ENCODE measurements around the gene CIRBP.
"Not testable (repeated sequence)": the region's sequence is repeated elsewhere in the genome, so short reads cannot be mapped to it uniquely, and the experiment has no call there.

Gene CIRBP

DNA sequence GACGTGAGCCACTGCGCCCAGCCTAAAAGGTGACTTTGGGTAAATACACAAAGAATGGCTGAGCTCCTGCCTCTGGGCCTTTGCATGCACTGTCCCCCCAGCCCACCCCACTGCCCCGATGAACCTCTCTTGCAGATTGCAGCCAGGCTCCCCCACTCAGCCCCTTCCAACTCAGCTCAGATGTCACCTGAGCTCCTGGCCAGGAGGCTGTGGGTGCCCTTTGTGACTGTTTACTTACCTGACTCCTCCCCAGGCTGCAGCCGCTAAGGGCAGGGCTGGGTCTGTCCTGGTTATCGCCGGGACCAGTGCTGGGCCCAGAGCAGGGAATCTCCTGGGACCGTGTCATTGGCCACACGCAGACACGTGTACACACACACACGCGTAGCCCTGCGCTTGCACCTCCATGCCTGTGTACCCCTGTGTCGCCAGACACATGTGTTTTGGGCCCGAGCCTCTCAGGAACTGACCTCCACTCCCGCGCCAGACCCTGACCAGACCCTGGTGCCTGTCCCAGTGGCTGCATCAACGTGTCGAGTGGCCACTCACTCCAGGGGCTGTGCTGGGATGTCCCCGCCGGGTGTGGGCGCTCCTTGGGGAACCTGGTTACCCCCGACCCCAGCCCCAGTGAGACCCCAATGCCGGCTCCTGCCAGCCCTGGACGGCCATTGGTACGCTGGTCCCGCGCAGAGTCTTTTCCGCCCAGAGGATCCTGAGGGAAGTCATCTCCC is 35.2 kb downstream of the CIRBP start:
- ChIA-PET POLR2A (no interaction called here), CTCF (interaction anchor here (2.3 kb wide), 1 partner anchor 11 kb away, joined by 12 read pairs; no protein-coding TSS in a partner anchor)
- DNase-seq (ENCODE audit: low read depth, low spot score), result no peak
- TF ChIP-seq, protein P1, sequence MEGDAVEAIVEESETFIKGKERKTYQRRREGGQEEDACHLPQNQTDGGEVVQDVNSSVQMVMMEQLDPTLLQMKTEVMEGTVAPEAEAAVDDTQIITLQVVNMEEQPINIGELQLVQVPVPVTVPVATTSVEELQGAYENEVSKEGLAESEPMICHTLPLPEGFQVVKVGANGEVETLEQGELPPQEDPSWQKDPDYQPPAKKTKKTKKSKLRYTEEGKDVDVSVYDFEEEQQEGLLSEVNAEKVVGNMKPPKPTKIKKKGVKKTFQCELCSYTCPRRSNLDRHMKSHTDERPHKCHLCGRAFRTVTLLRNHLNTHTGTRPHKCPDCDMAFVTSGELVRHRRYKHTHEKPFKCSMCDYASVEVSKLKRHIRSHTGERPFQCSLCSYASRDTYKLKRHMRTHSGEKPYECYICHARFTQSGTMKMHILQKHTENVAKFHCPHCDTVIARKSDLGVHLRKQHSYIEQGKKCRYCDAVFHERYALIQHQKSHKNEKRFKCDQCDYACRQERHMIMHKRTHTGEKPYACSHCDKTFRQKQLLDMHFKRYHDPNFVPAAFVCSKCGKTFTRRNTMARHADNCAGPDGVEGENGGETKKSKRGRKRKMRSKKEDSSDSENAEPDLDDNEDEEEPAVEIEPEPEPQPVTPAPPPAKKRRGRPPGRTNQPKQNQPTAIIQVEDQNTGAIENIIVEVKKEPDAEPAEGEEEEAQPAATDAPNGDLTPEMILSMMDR (IDR thresholded peaks at IDR 0.05; ENCODE audit: insufficient read depth, low read length, missing control alignments), result no peak
- H3K4me3 ChIP-seq (ENCODE audit: low read depth, low read length), result no peak overlapping the region

DNA sequence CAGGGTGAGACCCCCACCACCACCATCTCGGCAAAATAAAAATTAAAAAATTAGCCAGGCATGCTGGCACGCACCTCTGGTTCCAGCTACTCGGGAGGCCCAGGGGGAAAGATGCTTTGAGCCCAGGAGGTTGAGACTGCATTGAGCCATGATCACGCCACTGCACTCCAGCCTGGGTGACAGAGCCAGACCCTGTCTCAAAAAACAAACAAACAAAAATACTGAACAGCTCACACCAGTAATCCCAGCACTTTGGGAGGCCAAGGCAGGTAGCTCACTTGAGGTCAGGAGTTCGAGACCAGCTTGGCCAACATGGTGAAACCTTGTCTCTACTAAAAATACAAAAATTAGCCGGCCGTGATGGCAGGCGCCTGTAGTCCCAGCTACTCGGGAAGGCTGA is 36.2 kb downstream of the CIRBP start:
- CTCF ChIA-PET; H3K4me3 ChIP-seq (ENCODE audit: low read depth, low read length); POLR2A ChIA-PET; DNase-seq (ENCODE audit: low read depth, low spot score): not testable (repeated sequence)

DNA sequence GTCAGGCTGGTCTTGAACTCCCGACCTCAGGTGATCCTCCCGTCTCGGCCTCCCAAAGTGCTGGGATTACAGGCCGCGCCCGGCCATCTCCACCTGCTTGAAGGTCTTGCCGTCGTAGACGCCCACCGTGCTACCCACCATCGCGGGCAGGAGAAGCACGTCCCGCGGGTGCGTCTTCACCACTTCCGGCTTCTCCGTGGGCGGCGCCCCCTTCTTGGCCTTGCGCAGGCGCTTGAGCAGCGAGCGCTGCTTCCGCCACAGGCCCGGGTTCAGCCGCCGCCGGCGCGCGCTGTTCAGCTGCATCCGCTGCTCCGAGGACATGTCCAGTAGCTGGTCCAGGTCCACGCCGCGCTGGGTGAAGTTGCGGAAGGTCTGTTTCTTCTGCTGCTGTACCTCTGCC is 38.2 kb downstream of the CIRBP start:
- TF ChIP-seq, protein P1 (IDR thresholded peaks at IDR 0.05; ENCODE audit: insufficient read depth, low read length, missing control alignments), result no peak
- CTCF ChIA-PET, result no interaction called here
- no peak for DNase-seq (ENCODE audit: low read depth, low spot score)
- POLR2A ChIA-PET, result no interaction called here
- H3K4me3 ChIP-seq (ENCODE audit: low read depth, low read length), result no peak overlapping the region

DNA sequence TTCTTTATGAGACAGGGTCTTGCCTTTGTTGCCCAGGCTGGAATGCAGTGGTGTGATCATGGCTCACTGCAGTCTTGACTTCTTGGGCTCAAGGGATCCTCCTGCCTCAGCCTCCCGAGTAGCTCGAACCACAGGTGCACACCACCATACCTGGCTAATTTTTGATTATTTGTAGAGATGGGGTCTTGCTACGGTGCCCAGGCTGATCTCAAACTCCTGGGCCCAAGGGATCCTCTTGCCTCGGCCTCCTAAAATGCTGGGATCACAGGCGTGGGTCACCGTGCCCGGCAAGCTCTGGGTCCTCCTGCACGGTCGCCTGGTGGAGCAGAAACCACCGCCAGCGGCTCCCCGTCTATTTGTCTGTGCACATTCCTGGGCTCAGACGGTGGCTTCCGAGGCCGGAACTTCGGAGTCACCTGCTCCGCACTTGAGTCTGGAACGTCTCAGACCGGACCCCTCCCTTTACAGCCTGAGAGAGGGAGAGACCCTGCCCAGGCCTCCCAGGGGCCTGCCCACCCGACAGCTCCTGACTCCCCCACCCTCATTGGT is 38.7 kb downstream of the CIRBP start:
- no peak overlapping the region for H3K4me3 ChIP-seq (ENCODE audit: low read depth, low read length)
- CTCF ChIA-PET, result no interaction called here
- POLR2A ChIA-PET, result no interaction called here
- no peak for DNase-seq (ENCODE audit: low read depth, low spot score)
- TF ChIP-seq, protein P1 (IDR thresholded peaks at IDR 0.05; ENCODE audit: insufficient read depth, low read length, missing control alignments), result no peak

DNA sequence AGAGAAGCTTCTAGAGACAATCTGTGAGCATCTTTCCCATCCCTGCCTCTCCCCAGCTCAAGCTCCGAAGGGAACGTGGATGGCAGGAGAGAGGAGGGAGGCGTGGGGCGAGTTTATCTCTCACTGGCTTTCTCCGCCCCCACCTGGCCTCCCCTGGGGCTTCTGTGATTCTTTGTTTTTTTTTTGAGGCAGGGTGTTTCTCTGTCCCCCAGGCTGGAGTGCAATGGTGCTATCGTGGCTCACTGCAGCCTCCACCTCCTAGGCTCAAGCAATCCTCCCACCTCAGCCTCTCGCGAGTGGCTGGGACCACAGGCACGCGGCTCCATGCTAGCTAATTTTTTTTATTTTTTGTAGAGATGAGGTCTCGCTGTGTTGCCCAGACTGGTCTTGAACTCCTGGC is 39.6 kb downstream of the CIRBP start:
- CTCF ChIA-PET, result no interaction called here
- no peak for DNase-seq (ENCODE audit: low read depth, low spot score)
- POLR2A ChIA-PET, result no interaction called here
- H3K4me3 ChIP-seq (ENCODE audit: low read depth, low read length), result no peak overlapping the region
- TF ChIP-seq, protein P1 (IDR thresholded peaks at IDR 0.05; ENCODE audit: insufficient read depth, low read length, missing control alignments), result no peak

DNA sequence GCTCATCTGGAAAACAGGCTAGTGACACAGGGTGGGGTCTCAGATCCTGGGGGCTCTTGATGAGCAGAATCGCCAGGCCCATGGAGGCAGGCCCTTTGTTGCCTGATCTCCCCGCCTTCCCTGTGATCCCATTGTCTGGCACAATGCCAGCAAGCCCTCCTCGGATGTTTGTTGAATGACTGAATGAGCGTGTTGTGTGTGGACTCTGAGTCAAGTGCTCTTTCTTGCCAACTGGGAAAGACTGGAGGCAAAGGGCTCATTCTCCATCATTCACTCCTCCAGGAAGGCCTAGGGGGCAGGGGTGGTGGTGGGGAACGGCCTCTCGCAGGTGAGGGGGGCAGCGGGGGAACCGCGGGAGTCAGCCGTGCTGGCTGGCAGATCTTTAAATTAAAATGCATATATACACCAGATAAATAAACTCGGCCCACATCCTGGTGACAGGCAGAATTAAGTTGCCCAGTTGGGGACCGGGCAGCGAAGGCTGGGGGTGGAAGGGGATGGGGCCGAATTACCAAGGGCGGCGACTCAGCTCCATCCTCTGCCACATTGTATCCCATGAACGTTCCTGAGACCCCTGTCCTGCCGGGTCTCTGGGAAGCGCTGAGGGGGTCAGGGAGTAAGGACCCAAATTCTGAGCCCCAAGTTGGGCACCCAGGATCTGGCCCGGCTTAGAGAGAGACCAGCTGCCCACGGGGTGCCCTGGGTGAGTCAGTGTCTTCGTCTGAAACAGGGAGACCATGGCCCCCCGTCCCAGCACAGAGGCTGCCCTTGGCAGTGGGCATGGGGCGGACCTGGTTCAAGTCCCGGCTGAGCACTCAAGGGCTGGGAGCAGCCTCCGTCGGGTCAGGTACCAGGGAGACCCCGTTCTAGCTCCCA is 41.1 kb downstream of the CIRBP start:
- ChIA-PET POLR2A (no interaction called here), CTCF (no interaction called here)
- no peak for DNase-seq (ENCODE audit: low read depth, low spot score)
- H3K4me3 ChIP-seq (ENCODE audit: low read depth, low read length), result no peak overlapping the region
- TF ChIP-seq, protein P1 (IDR thresholded peaks at IDR 0.05; ENCODE audit: insufficient read depth, low read length, missing control alignments), result no peak
